ENCODE measurements around the gene KRT31. TPM values are rescaled to one million over a fixed set of nuclear protein-coding genes. Genes with fewer than 3 reads are reported as not detected.

Gene KRT31
- total and polyA plus RNA-seq, 2 of the 4 experiments (the other 2 are of a cell fraction) = 0.05 TPM; not detected in 1

DNA sequence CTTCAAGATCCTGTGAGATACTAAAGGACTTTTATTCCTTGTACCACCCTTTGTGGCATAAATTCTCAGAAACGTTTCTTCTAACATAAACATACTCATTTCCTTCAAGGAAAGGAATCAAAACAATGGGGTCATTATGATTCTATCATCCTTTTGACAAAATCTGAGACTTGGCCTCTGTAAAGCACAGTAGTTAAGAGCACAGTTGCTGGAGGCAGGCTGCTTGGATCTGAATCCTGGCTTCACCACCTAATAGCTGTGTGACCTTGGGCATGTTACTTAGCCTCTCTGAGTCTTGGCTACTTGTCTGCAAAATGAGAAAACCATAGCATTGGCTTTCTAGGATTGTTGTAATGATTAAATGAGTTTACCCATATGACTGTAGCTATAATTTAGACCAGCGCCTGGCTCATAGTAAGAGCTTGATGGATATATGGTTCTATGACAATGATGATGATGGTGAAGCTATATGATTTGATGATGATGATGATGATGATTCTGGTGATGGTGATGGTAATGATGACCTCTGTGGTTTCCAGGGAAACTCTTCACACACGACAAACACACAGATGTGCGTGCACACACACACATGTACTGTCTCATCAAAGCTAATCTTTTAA lies 6.1 kb upstream of the KRT31 start:
- no TSS peak for BruUV-seq (replicated peaks)
- dilution Hi-C loops (cut with HindIII; ENCODE audit: low sequenced_read_pairs, unreplicated experiment) = no loop called here

More for the DNA sequence above, 6.1 kb upstream of the KRT31 start:
- H3K27ac ChIP-seq (ENCODE audit: insufficient read depth, low read length) = peak overlapping the region; percentile 31; the same call in 1 of the 2 replicates
- intact Hi-C loops (cut with micrococcal nuclease) (no loop called here), in situ Hi-C loops (cut with MboI; ENCODE audit: low sequenced_read_pairs) (no loop called here)
- H3K27me3 ChIP-seq (ENCODE audit: control insufficient read depth, insufficient read depth, low read length) = no peaks in the 10 kb centered on the region
- H4K20me1 ChIP-seq (ENCODE audit: insufficient read depth, low read length) = no peaks in the 10 kb centered on the region
- peak overlapping the region; percentile 22 to 91 for H4K8ac ChIP-seq (ENCODE audit: low read depth in 2 of 2, low read length in 2 of 2)
- no peaks in the 10 kb centered on the region for H3K9me3 ChIP-seq (ENCODE audit: control insufficient read depth, insufficient read depth, low read length)
- ChIA-PET POLR2A (ENCODE audit: unreplicated experiment) (no interaction called here), CTCF (interaction anchor here (0.6 to 1.8 kb wide), 5 partner anchors 12 to 494 kb away, joined by 3 to 9 read pairs (median 3); no protein-coding TSS in a partner anchor)
- H3K23ac ChIP-seq (ENCODE audit: low read depth, low read length) = peak overlapping the region; percentile 84; the same call in 1 of the 2 replicates
- H3K4ac ChIP-seq (ENCODE audit: low read depth, low read length) = peak overlapping the region; percentile 93
- H2BK5ac ChIP-seq (ENCODE audit: low read depth, low read length, poor library complexity, severe bottlenecking) = peak overlapping the region; percentile 93
- peak overlapping the region; percentile 94 for H2BK20ac ChIP-seq (ENCODE audit: low read depth, low read length)
- H3K56ac ChIP-seq (ENCODE audit: extremely low read depth, insufficient read depth, low read length) = no peak overlapping the region
- peak overlapping the region; percentile 94; the same call in 1 of the 2 replicates for H4K5ac ChIP-seq (ENCODE audit: low read depth, low read length)
- WGBS, 2 experiments (ENCODE audit: extremely low coverage in 2 of 2, insufficient read length in 1 of 2) = no CpG with 5 or more reads among the region's 4 CpGs
- no peaks in the 10 kb centered on the region; a peak in 1 of 4 replicates for H3K79me1 ChIP-seq (ENCODE audit: low read depth in 1 of 2, low read length in 2 of 2)
- H3K9me1 ChIP-seq (ENCODE audit: insufficient read depth, low read length) = peaks cover 26% of the 10 kb centered on the region
- H3K18ac ChIP-seq (ENCODE audit: low read depth, low read length) = peak overlapping the region; percentile 78; the same call in 1 of the 2 replicates
- peak overlapping the region; percentile 90 for H2BK120ac ChIP-seq (ENCODE audit: low read depth, low read length)
- H3K4me2 ChIP-seq (ENCODE audit: low read depth, low read length) = peak overlapping the region; percentile 31; the same call in 1 of the 2 replicates
- no peak overlapping the region for H3K4me3 ChIP-seq (ENCODE audit: insufficient read depth, low read depth, low read length)
- peak overlapping the region; percentile 18 for H2AK9ac ChIP-seq (replicated peaks; ENCODE audit: low read depth, low read length, poor library complexity)
- peak overlapping the region; percentile 88 for H4K91ac ChIP-seq (ENCODE audit: insufficient read depth, low read depth, low read length)
- no peak for TF ChIP-seq SMC3 (IDR thresholded peaks at IDR 0.05; ENCODE audit: low read depth, low read length)
- no peak for TF ChIP-seq MXI1 (IDR thresholded peaks at IDR 0.05; ENCODE audit: borderline replicate concordance, low read depth, low read length)
- TF ChIP-seq RFX5 (IDR thresholded peaks at IDR 0.05; ENCODE audit: low read depth, low read length) = no peak
- no peak for TF ChIP-seq FOS (IDR thresholded peaks at IDR 0.05; ENCODE audit: low read depth, low read length)
- no peak for TF ChIP-seq POLR2A (IDR thresholded peaks at IDR 0.05; ENCODE audit: low read depth, low read length)
- TF ChIP-seq BHLHE40 (IDR thresholded peaks at IDR 0.05; ENCODE audit: low read depth, low read length) = no peak
- TF ChIP-seq, protein P1, sequence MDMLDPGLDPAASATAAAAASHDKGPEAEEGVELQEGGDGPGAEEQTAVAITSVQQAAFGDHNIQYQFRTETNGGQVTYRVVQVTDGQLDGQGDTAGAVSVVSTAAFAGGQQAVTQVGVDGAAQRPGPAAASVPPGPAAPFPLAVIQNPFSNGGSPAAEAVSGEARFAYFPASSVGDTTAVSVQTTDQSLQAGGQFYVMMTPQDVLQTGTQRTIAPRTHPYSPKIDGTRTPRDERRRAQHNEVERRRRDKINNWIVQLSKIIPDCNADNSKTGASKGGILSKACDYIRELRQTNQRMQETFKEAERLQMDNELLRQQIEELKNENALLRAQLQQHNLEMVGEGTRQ (IDR thresholded peaks at IDR 0.05; ENCODE audit: low read depth, low read length) = no peak
- no peak for TF ChIP-seq RAD21 (IDR thresholded peaks at IDR 0.05; ENCODE audit: low read length)
- no peak for TF ChIP-seq MAZ (IDR thresholded peaks at IDR 0.05; ENCODE audit: borderline replicate concordance, low read depth, low read length)
- TF ChIP-seq CHD1 (IDR thresholded peaks at IDR 0.05; ENCODE audit: low read depth, low read length) = no peak
- no peak for TF ChIP-seq RCOR1 (IDR thresholded peaks at IDR 0.05; ENCODE audit: insufficient replicate concordance, low read length)
- TF ChIP-seq, protein P2, sequence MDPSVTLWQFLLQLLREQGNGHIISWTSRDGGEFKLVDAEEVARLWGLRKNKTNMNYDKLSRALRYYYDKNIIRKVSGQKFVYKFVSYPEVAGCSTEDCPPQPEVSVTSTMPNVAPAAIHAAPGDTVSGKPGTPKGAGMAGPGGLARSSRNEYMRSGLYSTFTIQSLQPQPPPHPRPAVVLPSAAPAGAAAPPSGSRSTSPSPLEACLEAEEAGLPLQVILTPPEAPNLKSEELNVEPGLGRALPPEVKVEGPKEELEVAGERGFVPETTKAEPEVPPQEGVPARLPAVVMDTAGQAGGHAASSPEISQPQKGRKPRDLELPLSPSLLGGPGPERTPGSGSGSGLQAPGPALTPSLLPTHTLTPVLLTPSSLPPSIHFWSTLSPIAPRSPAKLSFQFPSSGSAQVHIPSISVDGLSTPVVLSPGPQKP (IDR thresholded peaks at IDR 0.05; ENCODE audit: borderline replicate concordance, low read depth, low read length) = no peak
- TF ChIP-seq NFE2L2 (IDR thresholded peaks at IDR 0.05; ENCODE audit: low read depth, low read length) = no peak
- DNase-seq = no peak
- peaks cover 24% of the 10 kb centered on the region for H3K4me1 ChIP-seq (ENCODE audit: control insufficient read depth, insufficient read depth, low read length)
- H3K9ac ChIP-seq (ENCODE audit: low read depth, low read length) = no peak overlapping the region
- peak overlapping the region; percentile 35 for H2BK15ac ChIP-seq (ENCODE audit: low read depth, low read length)
- H2AFZ ChIP-seq (replicated peaks; ENCODE audit: low read length, poor library complexity) = no peak overlapping the region
- H2AK5ac ChIP-seq (ENCODE audit: low read depth, low read length) = peak overlapping the region; percentile 76
- no peaks in the 10 kb centered on the region for H3K36me3 ChIP-seq (ENCODE audit: control insufficient read depth, insufficient read depth, low read length)
- peak; percentile 15; the same call in 1 of the 2 replicates for ATAC-seq (ENCODE audit: low read depth)
- peak overlapping the region; percentile 88 for H3K14ac ChIP-seq (replicated peaks; ENCODE audit: low read depth, low read length)
